Neural progenitor cell (in vitro differentiated cells): ENCODE measurements around the gene CCDC32.

Experiments used
- EZH2 ChIP-seq: fragments of 200-600 bp; sonication (generic); IDR thresholded peaks from 2 replicates; pipeline ENCODE4 v1.6.1; 2017; ENCODE audit warnings: antibody characterized with exemption, mild to moderate bottlenecking, moderate library complexity
- EZH2phosphoT487 ChIP-seq: fragments of 200-600 bp; sonication (generic); IDR thresholded peaks from 2 replicates; pipeline ENCODE4 v1.6.1; 2017; ENCODE audit warnings: antibody characterized with exemption
- TF ChIP-seq, protein P1 (sequence below): fragments of 200-600 bp; sonication (generic); IDR thresholded peaks from 2 replicates; pipeline ENCODE4 v1.5.1; 2017; ENCODE audit warnings: antibody characterized with exemption, mild to moderate bottlenecking

DNA sequence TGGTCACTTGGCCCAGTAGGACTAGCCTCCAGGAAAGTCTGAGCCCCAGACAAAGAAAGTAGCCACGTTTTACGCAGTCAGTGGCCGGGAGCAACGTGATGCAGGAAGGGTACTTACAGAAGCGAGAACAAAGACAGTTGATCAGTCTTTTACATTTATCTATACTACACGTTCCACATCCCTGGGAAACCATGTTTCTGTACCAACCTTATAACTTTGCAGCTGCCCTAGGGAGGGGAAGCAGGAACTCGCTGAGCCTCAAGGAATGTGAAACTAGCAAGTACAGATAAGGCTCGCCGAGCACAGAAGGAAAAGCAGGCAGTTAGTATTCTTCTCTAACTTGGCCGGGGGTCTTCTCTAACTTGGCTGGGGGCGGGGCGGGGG is 25.8 kb upstream of the CCDC32 start:
- TF ChIP-seq, protein P1, sequence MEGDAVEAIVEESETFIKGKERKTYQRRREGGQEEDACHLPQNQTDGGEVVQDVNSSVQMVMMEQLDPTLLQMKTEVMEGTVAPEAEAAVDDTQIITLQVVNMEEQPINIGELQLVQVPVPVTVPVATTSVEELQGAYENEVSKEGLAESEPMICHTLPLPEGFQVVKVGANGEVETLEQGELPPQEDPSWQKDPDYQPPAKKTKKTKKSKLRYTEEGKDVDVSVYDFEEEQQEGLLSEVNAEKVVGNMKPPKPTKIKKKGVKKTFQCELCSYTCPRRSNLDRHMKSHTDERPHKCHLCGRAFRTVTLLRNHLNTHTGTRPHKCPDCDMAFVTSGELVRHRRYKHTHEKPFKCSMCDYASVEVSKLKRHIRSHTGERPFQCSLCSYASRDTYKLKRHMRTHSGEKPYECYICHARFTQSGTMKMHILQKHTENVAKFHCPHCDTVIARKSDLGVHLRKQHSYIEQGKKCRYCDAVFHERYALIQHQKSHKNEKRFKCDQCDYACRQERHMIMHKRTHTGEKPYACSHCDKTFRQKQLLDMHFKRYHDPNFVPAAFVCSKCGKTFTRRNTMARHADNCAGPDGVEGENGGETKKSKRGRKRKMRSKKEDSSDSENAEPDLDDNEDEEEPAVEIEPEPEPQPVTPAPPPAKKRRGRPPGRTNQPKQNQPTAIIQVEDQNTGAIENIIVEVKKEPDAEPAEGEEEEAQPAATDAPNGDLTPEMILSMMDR: no peak
- no peak for TF ChIP-seq EZH2
- TF ChIP-seq EZH2phosphoT487: no peak
